ENCODE results near the gene IL11RA. TPM values are rescaled to one million over a fixed set of nuclear protein-coding genes. Genes with fewer than 3 reads are reported as not detected.
A peak's percentile ranks its signal among the peaks of the same experiment; 100 is the strongest.

The IL11RA gene
- total and polyA plus RNA-seq, 2 donors (not counting 3 experiments of a cell fraction or from before 2014, with no cell fraction given): 15.3 to 18.6 TPM

DNA sequence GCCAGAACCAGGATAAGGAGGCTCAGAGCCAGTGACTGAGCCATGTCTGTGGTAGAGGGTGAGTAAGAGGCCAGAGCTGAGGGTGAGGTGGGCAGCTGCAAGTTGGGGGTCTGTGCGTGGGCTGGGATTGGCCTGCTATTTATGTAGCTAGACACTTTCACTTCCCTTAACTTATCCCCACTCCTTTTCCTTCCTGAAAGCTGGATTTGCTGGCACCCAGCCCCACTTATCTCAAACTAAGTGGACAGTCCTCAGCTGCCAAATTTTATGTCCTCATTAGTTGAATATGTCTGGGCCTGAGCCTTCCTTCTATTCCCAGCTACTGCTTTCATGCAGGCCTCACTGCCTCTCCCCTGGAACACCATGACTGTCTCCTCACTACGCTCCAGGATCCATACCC, 58.0 kb downstream of the IL11RA start, which contains the start of gene CCL21:
Gene CCL21, minus strand, starts transcription at position 114 of the 400 bp plus-strand sequence. Its CDS starts 70 bp downstream, at position 44.
- no peaks in the 10 kb centered on the region for H3K36me3 ChIP-seq (ENCODE audit: control insufficient read depth in 2 of 2, extremely low read depth in 1 of 2, insufficient read depth in 2 of 2, low read length in 2 of 2)
- no peaks in the 10 kb centered on the region for H3K9me1 ChIP-seq (replicated peaks; ENCODE audit: control insufficient read depth, extremely low read depth, insufficient read depth, low read length)
- no peaks in the 10 kb centered on the region for H4K20me1 ChIP-seq (replicated peaks; ENCODE audit: control insufficient read depth, extremely low read depth, insufficient read depth, low read length)
- H3K27ac ChIP-seq (ENCODE audit: insufficient read depth, low read depth, low read length): no peak within 1 kb of the TSS
- CTCF ChIA-PET: interaction anchor here (0.7 to 2.0 kb wide), 5 partner anchors 9 to 183 kb away, joined by 3 to 8 read pairs (median 3); no protein-coding TSS in a partner anchor
- H3K4me2 ChIP-seq (ENCODE audit: insufficient read depth, low read length): no peak within 1 kb of the TSS
- POLR2A ChIA-PET: interaction anchor here (0.6 kb wide), 1 partner anchor 19 kb away, joined by 9 read pairs; the partner anchor contains the start of gene CCL19
- intact Hi-C loops (cut with micrococcal nuclease): no loop called here
- no peaks in the 10 kb centered on the region for H3K79me2 ChIP-seq (ENCODE audit: control insufficient read depth, insufficient read depth, low read length)
- peaks cover 12 to 28% of the 10 kb centered on the region in 2 experiments for H3K27me3 ChIP-seq (ENCODE audit: control insufficient read depth in 2 of 2, insufficient read depth in 2 of 2, low read length in 2 of 2)
- DNase-seq (ENCODE audit: low read depth, low spot score): peak; percentile 61
- TF ChIP-seq FOS (IDR thresholded peaks at IDR 0.05; ENCODE audit: borderline replicate concordance, insufficient read depth, low read length) (no peak), JUN (IDR thresholded peaks at IDR 0.05; ENCODE audit: borderline replicate concordance, insufficient read depth, insufficient read length, low read depth) (no peak), GATA2 (IDR thresholded peaks at IDR 0.05; ENCODE audit: insufficient read depth, insufficient read length, low read depth, low read length) (no peak), POLR2AphosphoS5 (IDR thresholded peaks at IDR 0.05; ENCODE audit: insufficient read depth, low read depth, low read length) (no peak), POLR2A (IDR thresholded peaks at IDR 0.05; ENCODE audit: low read depth, low read length) (no peak), EZH2 (IDR thresholded peaks at IDR 0.05; ENCODE audit: borderline replicate concordance, low read depth, low read length, severe bottlenecking) (no peak)
- TF ChIP-seq, protein P1, sequence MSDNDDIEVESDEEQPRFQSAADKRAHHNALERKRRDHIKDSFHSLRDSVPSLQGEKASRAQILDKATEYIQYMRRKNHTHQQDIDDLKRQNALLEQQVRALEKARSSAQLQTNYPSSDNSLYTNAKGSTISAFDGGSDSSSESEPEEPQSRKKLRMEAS (IDR thresholded peaks at IDR 0.05; ENCODE audit: insufficient read depth, insufficient read length): no peak
- no peaks in the 10 kb centered on the region for H3K9me3 ChIP-seq (replicated peaks; ENCODE audit: control insufficient read depth, insufficient read depth, low read length)
- no peak within 1 kb of the TSS for H3K9ac ChIP-seq (replicated peaks; ENCODE audit: extremely low read depth, insufficient read depth, low read length)
- dilution Hi-C loops (cut with MboI; ENCODE audit: extremely low pct_ligation_motif_present, low sequenced_read_pairs): no loop called here
- H2AFZ ChIP-seq (ENCODE audit: low read depth, low read length): no peak within 1 kb of the TSS
- no peaks in the 10 kb centered on the region for H3K4me1 ChIP-seq (ENCODE audit: control insufficient read depth, extremely low read depth, insufficient read depth, low read length)
- H3K4me3 ChIP-seq (replicated peaks in 1 of 3; ENCODE audit: insufficient read depth in 1 of 3, low read depth in 1 of 3, low read length in 3 of 3): no peak within 1 kb of the TSS
- BruUV-seq (replicated peaks): no TSS peak
- FAIRE-seq: no peak

Small RNAs within 50 kb of the gene (small RNA-seq; reads per million reads assigned to genes)
- gene CCL27 (ENCODE audit: insufficient read depth, insufficient read length, low read depth, low replicate concordance): not detected

Other genes starting within 250 kb of the IL11RA start
- 35.7 and 39.5 TPM in 2 replicates for gene FAM219A, start 193.6 kb upstream of the IL11RA start, total RNA-seq
- 18.1 and 20.0 TPM in 2 replicates for gene FAM219A, start 193.6 kb upstream of the IL11RA start, polyA plus RNA-seq
- not detected in 2 replicates for gene DNAI1, start 193.4 kb upstream of the IL11RA start, total RNA-seq
- gene DNAI1, start 193.4 kb upstream of the IL11RA start, polyA plus RNA-seq: not detected in 2 replicates
- gene ENHO, start 129.2 kb upstream of the IL11RA start, total RNA-seq: not detected in 2 replicates
- 0.10 and 0.11 TPM in 2 replicates for gene ENHO, start 129.2 kb upstream of the IL11RA start, polyA plus RNA-seq
- not detected in 2 replicates for gene CNTFR, start 62.5 kb upstream of the IL11RA start, total RNA-seq
- not detected in 2 replicates for gene CNTFR, start 62.5 kb upstream of the IL11RA start, polyA plus RNA-seq
- 15.1 and 15.7 TPM in 2 replicates for gene RPP25L, start 40.1 kb upstream of the IL11RA start, total RNA-seq
- gene RPP25L, start 40.1 kb upstream of the IL11RA start, polyA plus RNA-seq: 41.0 and 46.9 TPM in 2 replicates
- gene DCTN3, start 31.7 kb upstream of the IL11RA start, total RNA-seq: 91.0 and 93.3 TPM in 2 replicates
- gene DCTN3, start 31.7 kb upstream of the IL11RA start, polyA plus RNA-seq: 170 TPM in 2 replicates
- not detected in 2 replicates for gene ARID3C, start 23.1 kb upstream of the IL11RA start, total RNA-seq
- gene ARID3C, start 23.1 kb upstream of the IL11RA start, polyA plus RNA-seq: not detected in 2 replicates
- gene SIGMAR1, start 14.4 kb upstream of the IL11RA start, total RNA-seq: 74.1 and 81.2 TPM in 2 replicates
- 78.4 and 83.5 TPM in 2 replicates for gene SIGMAR1, start 14.4 kb upstream of the IL11RA start, polyA plus RNA-seq
- 30.0 and 36.6 TPM in 2 replicates for gene GALT, start 5.5 kb upstream of the IL11RA start, total RNA-seq
- 58.5 and 61.3 TPM in 2 replicates for gene GALT, start 5.5 kb upstream of the IL11RA start, polyA plus RNA-seq
- not detected in 2 replicates for gene CCL27, start 10.5 kb downstream of the IL11RA start, total RNA-seq
- gene CCL27, start 10.5 kb downstream of the IL11RA start, polyA plus RNA-seq: not detected in 2 replicates
- not detected in 2 replicates for gene CCL19, start 39.1 kb downstream of the IL11RA start, total RNA-seq
- not detected in 2 replicates for gene CCL19, start 39.1 kb downstream of the IL11RA start, polyA plus RNA-seq
- 0.85 TPM in 1 of 2 replicates, not detected in the other for gene CCL21, start 58.0 kb downstream of the IL11RA start, total RNA-seq
- 0.17 TPM in 1 of 2 replicates, not detected in the other for gene CCL21, start 58.0 kb downstream of the IL11RA start, polyA plus RNA-seq